HG03342 (cell line): ENCODE results near the gene ZNF253.
A peak's percentile ranks its signal among the peaks of the same experiment; 100 is the strongest.
"Not testable (repeated sequence)": the region's sequence is repeated elsewhere in the genome, so short reads cannot be mapped to it uniquely, and the experiment has no call there.

Experiments used
- ATAC-seq: cut with Tn5 transposase; IDR thresholded peaks from one replicate; pipeline ENCODE4 v1.9.1; 2021; ENCODE audit warnings: mild to moderate bottlenecking, moderate library complexity; ENCODE audit not compliant: unreplicated experiment

The ZNF253 gene

DNA sequence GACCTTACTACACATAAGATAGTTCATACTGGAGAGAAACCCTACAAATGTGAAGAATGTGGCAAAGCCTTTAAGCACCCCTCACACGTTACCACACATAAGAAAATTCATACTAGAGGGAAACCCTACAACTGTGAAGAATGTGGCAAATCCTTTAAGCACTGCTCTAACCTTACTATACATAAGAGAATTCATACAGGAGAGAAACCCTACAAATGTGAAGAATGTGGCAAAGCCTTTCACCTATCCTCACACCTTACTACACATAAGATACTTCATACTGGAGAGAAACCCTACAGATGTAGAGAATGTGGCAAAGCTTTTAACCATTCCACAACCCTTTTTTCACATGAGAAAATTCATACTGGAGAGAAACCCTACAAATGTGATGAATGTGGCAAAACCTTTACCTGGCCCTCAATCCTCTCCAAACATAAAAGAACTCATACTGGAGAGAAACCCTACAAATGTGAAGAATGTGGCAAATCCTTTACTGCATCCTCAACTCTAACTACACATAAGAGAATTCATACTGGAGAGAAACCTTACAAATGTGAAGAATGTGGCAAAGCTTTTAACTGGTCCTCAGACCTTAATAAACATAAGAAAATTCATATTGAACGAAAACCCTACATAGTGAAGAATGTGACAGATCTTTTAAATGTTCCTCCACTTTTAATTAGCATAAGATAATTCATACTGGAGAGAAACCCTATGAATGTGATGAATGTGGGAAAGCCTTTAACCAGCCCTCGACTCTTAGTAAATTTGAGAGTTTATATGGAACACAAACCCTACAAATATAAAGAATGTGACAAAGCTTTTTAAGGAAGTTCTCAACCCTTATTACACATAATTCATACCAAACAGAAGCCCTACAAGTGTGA is 26.6 kb downstream of the ZNF253 start:
- not testable (repeated sequence) for ATAC-seq

DNA sequence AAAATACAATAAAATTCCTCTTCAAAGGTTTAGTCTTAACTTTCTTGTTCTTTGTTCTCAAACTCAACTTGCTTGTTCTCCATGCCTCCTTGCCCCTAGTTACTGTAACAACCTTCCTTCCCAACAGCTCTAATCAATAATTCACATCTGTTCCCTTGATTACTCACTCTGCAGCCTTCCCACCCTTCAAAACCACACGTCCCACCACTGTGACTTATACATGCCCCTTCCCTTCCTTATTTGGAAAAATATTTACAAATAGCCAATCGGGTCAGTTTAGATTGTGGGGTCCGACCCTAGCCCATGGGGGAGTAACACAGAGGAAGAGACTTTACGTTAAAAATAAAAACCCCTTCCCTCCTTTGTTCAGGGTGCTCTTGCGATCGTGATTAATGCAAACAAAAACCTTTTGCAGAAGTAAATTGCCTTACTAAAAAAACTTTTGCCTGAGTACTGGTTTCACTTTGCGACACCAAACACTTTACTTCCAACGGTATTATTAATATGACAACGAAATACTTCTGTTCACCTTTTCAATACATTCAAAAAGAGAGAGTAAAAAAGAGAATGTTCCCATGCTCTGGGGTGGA is 34.6 kb downstream of the ZNF253 start:
- ATAC-seq, result no peak

DNA sequence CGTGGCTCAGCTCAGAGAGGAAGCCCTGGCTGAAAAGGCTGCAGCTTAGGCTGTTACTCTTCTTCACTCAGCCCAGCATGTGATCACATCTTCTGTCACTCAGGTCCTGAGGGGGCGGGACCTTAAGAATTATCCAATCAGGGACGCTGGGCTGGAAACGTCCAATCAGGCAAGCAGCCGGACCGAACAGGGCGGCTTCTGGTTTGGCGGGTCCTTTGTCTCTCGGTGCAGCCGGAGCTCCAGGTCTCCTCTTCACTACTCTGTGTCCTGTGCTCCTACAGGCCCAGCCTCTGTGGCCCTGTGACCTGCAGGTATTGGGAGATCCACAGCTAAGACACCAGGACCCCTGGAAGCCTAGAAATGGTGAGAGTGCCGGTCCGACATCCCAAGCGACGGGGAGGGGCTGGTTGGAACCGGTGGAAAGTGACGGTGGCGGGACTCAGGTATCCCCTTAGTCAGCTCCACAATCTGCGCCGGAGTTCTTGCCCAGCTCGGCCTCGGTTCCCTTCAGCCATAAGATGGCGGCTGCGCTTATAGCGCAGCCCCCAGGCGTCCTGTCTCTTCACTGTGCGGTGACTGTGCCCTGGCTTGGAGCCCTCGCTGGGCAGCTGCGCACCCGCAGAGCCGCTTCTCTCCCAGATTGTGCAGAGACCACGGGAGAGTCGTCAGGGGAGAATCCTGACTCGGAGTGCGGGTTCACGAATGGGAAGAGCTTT is 35.2 kb downstream of the ZNF253 start, which contains the start of gene ZNF93:
ZNF93 (plus strand) TSS at position 218 of the 716 bp plus-strand sequence; CDS start at position 361, 143 bp downstream.
- peak; percentile 90 for ATAC-seq

DNA sequence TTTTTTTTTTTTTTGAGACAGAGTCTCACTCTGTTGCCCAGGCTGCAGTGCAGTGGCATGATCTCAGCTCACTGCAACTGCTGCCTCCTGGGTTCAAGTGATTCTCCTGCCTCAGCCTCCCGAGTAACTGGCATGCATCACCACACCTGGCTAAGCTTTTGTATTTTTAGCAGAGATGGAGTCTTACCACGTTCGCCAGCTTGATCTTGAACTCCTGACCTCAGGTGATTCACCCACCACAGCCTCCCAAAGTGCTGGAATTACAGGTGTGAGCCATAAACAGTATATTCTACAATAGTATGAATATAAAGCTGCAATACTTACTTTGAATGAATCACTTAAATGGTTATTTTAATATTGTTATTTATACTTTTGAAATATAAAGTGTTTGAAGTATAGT is 41.9 kb downstream of the ZNF253 start:
- not testable (repeated sequence) for ATAC-seq

DNA sequence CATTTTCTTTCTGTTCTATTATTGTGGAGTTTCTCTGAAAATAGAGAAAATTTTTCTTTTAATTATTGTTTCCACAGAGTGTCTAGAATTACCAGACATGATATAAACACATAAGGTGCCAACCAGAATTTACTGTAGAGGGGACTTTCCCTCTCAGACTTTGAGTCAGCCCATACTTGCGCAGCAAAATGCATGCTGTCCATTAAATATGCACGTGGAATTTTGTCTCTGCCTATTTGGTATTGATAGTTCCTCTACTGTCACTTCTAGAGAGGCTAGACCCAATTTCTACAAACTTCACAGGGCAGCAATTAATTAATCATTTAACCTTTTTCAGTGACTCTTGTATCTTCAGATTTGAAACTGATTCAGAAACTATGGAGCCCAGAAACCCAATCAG is 44.0 kb downstream of the ZNF253 start:
- no peak for ATAC-seq

DNA sequence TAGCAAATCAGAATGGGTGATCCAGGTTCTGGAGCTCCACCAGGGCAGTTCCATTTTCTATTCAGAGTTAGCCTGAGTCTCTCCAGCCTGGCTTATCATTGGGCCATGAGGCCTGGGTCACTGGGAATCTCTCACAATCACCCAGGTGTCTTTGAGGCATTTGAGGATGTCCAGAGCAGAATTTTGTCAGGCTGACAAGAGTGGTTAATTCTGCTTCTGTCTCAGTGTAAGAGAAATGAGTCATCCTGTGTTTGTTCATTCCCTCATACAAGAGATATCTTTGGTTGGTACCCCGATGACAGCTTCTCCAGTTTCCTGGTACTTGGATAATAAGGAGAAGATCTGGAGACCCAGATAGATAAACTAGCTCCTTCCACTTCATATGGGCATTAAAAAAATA is 45.5 kb downstream of the ZNF253 start:
- ATAC-seq, result no peak

DNA sequence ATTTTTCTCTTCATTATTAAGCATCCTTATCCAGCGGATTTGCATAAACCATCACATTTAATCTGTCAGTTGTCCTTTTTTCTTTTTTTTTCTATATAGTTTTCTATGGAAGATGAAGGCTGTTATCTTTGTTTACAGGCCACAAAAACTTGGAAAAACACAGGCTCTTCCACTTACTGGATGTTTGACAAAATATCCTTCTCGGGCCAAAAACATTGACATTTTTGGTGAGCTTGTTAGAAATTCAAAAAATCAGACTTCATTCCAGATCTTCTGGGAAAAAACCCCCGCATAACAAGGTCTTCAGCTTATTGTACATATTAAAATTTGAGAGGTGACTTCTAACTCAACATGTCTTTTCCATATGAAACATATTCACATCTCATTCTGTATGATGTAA is 48.9 kb downstream of the ZNF253 start:
- no peak for ATAC-seq

DNA sequence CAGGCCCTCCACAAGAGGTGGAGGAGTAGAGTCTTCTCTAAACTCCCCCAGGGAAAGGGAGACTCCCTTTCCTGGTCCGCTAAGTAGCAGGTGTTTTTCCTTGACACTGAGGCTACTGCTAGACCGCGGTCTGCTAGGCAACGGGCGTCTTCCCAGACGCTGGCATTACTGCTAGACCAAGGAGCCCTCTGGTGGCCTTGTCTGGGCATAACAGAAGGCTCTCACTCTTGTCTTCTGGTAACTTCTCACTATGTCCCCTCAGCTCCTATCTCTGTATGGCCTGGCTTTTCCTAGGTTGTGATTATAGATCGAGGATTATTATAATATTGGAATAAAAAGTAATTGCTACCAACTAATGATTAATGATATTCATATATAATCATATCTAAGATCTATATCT is 64.7 kb downstream of the ZNF253 start:
- ATAC-seq, result not testable (repeated sequence)

DNA sequence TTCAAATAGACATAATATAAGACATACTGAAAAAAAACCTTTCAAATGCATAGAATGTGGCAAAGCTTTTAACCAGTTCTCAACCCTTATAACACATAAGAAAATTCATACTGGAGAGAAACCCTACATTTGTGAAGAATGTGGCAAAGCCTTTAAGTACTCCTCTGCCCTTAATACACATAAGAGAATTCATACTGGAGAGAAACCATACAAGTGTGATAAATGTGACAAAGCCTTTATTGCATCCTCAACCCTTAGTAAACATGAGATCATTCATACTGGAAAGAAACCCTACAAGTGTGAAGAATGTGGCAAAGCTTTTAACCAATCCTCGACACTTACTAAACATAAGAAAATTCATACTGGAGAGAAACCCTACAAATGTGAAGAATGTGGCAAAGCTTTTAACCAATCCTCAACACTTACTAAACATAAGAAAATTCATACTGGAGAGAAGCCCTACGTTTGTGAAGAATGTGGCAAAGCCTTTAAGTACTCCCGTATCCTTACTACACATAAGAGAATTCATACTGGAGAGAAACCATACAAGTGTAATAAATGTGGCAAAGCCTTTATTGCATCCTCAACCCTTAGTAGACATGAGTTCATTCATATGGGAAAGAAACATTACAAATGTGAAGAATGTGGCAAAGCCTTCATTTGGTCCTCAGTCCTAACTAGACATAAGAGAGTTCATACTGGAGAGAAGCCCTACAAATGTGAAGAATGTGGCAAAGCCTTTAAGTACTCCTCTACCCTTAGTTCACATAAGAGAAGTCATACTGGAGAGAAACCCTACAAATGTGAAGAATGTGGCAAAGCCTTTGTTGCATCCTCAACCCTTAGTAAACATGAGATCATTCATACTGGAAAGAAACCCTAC is 68.0 kb downstream of the ZNF253 start:
- not testable (repeated sequence) for ATAC-seq

DNA sequence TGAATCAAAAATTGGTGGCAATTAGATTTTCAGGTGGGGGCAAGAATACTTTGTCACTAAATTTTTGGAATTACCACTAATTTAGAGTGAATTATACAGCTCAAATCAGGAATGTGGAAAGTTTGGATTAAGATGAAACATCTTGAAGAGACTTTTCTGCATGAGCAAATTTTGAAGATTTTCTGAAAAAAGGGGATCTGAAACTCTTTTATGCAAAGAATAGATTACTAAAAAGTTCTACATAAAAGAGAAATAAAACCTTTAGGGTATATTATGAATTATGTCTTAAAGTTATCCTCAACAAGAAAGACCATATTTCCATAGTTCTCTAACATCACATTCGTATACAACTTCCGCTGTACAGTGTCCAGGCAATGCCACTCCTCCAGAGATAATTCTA is 71.7 kb downstream of the ZNF253 start:
- ATAC-seq, result no peak

DNA sequence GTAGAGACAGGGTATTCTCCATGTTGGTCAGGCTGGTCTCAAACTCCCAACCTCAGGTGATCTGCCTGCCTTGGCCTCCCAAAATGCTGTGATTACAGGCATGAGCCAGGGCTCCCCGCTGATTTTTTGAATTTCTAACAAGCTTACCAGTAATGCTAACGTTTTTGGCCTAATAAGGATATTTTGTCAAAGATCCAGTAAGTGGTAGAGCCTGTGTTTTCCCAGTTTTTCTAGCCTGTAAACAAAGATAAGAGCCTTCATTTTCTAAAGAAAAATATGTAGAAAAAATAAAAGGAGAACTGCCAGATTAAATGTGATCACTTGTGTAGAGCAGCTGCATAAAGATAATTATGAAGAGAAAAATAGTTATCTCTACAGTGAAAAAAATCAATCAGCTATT is 72.8 kb downstream of the ZNF253 start:
- no peak for ATAC-seq

DNA sequence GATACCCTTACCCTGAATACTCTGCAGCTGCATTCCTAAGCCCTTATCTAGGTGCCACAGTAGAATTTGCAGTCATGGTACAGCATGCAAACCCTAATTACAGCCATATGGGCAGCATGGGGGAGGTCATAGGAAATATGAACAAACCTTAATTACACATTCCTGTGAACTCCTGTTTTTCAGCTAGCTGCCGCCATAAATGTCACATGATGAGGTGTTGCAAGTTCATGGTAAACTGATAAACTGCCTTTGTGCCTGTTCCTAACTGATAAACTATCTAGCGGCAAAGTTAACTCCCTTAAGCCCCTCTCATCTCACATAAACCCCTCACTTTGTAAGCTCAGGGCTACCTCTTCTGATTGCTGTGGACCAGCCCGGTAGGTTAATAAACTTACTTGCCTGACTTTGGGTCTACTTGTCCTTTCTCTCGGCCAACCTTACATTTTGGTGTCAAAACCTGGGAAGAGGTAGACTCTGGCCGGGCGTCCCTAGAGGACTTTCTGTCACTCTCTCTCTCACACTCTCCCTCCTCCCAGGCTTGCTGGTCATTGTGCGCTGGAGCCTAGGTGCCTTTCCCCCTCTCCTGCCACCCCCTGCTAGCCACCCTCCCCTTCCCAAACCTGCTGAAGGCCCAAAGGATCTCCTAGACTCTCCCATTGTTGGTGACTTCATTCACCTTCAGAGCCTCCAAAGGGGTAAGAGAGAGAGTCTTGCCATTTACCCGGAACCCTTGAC is 78.3 kb downstream of the ZNF253 start:
- ATAC-seq, result no peak
